Trophoblast cell (in vitro differentiated cells and primary cell): Measurements from ENCODE around the gene COL6A3.
"Not testable (repeated sequence)": the region's sequence is repeated elsewhere in the genome, so short reads cannot be mapped to it uniquely, and the experiment has no call there.

ENCODE experiments used
- DNase-seq, 2 donors: peaks; one replicate each; pipeline ENCODE4 v3.0.0-alpha.2; 2016
- H2AFZ ChIP-seq: 2 replicates; pipeline ENCODE4 v1.6.1; 2013; ENCODE audit warnings: low read length, moderate library complexity, mild to moderate bottlenecking; ENCODE audit not compliant: insufficient read depth, poor library complexity
- H2AK5ac ChIP-seq: 2 replicates; pipeline ENCODE4 v1.6.1; 2013; ENCODE audit warnings: mild to moderate bottlenecking, low read length
- H2BK120ac ChIP-seq: 2 replicates; pipeline ENCODE4 v1.6.1; 2013; ENCODE audit warnings: low read length, mild to moderate bottlenecking, moderate library complexity; ENCODE audit not compliant: insufficient read depth, poor library complexity
- H2BK12ac ChIP-seq: 2 replicates; pipeline ENCODE4 v1.6.1; 2013; ENCODE audit warnings: mild to moderate bottlenecking, low read length, moderate library complexity
- H2BK5ac ChIP-seq: 2 replicates; pipeline ENCODE4 v1.6.1; 2013; ENCODE audit warnings: low read length, low read depth, moderate library complexity, mild to moderate bottlenecking; ENCODE audit not compliant: poor library complexity
- H3K14ac ChIP-seq: 2 replicates; pipeline ENCODE4 v1.6.1; 2013; ENCODE audit warnings: mild to moderate bottlenecking, low read length
- H3K18ac ChIP-seq: 2 replicates; pipeline ENCODE4 v1.6.1; 2013; ENCODE audit warnings: mild to moderate bottlenecking, low read length
- H3K23ac ChIP-seq: 2 replicates; pipeline ENCODE4 v1.6.1; 2013; ENCODE audit warnings: low read length
- H3K27ac ChIP-seq: 2 replicates; pipeline ENCODE4 v1.5.1; 2013; ENCODE audit warnings: low read depth, mild to moderate bottlenecking, inconsistent platforms, low read length, moderate library complexity
- H3K27me3 ChIP-seq: 2 replicates; pipeline ENCODE4 v1.6.1; 2013; ENCODE audit warnings: inconsistent platforms, mild to moderate bottlenecking, low read length, moderate library complexity; ENCODE audit not compliant: insufficient read depth
- H3K36me3 ChIP-seq, 2 experiments: 1 replicate in 1 of 2; 2 replicates in 1 of 2; pipeline ENCODE4 v1.6.1; 2013; ENCODE audit warnings: low read length in 2 of 2, mild to moderate bottlenecking in 2 of 2, moderate library complexity in 1 of 2; ENCODE audit not compliant: insufficient read depth in 2 of 2, control insufficient read depth in 1 of 2
- H3K4ac ChIP-seq: 2 replicates; pipeline ENCODE4 v1.6.1; 2013; ENCODE audit warnings: low read depth, mild to moderate bottlenecking, low read length, moderate library complexity
- H3K4me1 ChIP-seq, 2 experiments: 1 replicate in 1 of 2; 2 replicates in 1 of 2; pipeline ENCODE4 v1.6.1; 2013; ENCODE audit warnings: low read length in 2 of 2, mild to moderate bottlenecking in 2 of 2, moderate library complexity in 1 of 2; ENCODE audit not compliant: insufficient read depth in 2 of 2, control insufficient read depth in 1 of 2
- H3K4me2 ChIP-seq: 2 replicates; pipeline ENCODE4 v1.6.1; 2013; ENCODE audit warnings: inconsistent platforms, mild to moderate bottlenecking, low read length, moderate library complexity
- H3K4me3 ChIP-seq: 2 replicates; pipeline ENCODE4 v1.5.1; 2013; ENCODE audit warnings: mild to moderate bottlenecking, low read depth, low read length, inconsistent platforms
- H3K79me1 ChIP-seq: one replicate; pipeline ENCODE4 v1.6.1; 2013; ENCODE audit warnings: low read length
- H3K79me2 ChIP-seq: 2 replicates; pipeline ENCODE4 v1.6.1; 2013; ENCODE audit warnings: low read length, mild to moderate bottlenecking; ENCODE audit not compliant: control insufficient read depth, insufficient read depth, poor library complexity
- H3K9ac ChIP-seq: 2 replicates; pipeline ENCODE4 v1.6.1; 2013; ENCODE audit warnings: mild to moderate bottlenecking, low read length
- H3K9me3 ChIP-seq: 2 replicates; pipeline ENCODE4 v1.6.1; 2013; ENCODE audit warnings: low read depth, mild to moderate bottlenecking, control low read depth, inconsistent platforms, low read length; ENCODE audit not compliant: insufficient read depth
- H4K12ac ChIP-seq: 2 replicates; pipeline ENCODE4 v1.6.1; 2013; ENCODE audit warnings: low read depth, mild to moderate bottlenecking, low read length, moderate library complexity
- H4K8ac ChIP-seq: 2 replicates; pipeline ENCODE4 v1.6.1; 2013; ENCODE audit warnings: low read depth, mild to moderate bottlenecking, low read length, moderate library complexity
- H4K91ac ChIP-seq: one replicate; pipeline ENCODE4 v1.6.1; 2013; ENCODE audit warnings: low read depth, mild to moderate bottlenecking, low read length, moderate library complexity
- WGBS: extraction: QIAGEN DNeasy Blood & Tissue Kit; methylation state at CpG from one replicate; pipeline ENCODE4 v1.1.7; 2013; ENCODE audit warnings: missing lambda C conversion rate; ENCODE audit not compliant: insufficient read length, insufficient coverage; ENCODE audit errors: extremely low coverage; 5-methylcytosine and 5-hydroxymethylcytosine counted together

Gene COL6A3

GRCh38 chr2:237355701-237356100 is 58.3 kb downstream of the COL6A3 start:
- H3K9ac ChIP-seq, result no peak overlapping the region
- H4K12ac ChIP-seq, result no peak overlapping the region
- H3K23ac ChIP-seq, result no peak overlapping the region
- H3K4me3 ChIP-seq, result no peak overlapping the region
- peak overlapping the region; percentile 78 for H3K14ac ChIP-seq
- peaks cover 3% of the 10 kb centered on the region for H3K79me2 ChIP-seq
- H3K18ac ChIP-seq, result peak overlapping the region; percentile 48
- H3K79me1 ChIP-seq, result peaks cover 30% of the 10 kb centered on the region
- H4K8ac ChIP-seq, result peak overlapping the region; percentile 55
- no peak overlapping the region for H3K27ac ChIP-seq
- no peak for DNase-seq
- H3K4me2 ChIP-seq, result no peak overlapping the region
- no CpG with 5 or more reads among the region's 5 CpGs for WGBS
- peaks cover 35 to 37% of the 10 kb centered on the region in 2 experiments for H3K36me3 ChIP-seq
- no peaks in the 10 kb centered on the region for H3K27me3 ChIP-seq
- H2BK5ac ChIP-seq, result peak overlapping the region; percentile 36
- peak overlapping the region; percentile 83 for H2BK120ac ChIP-seq
- no peak overlapping the region for H3K4ac ChIP-seq
- no peaks in the 10 kb centered on the region for H3K9me3 ChIP-seq
- H2BK12ac ChIP-seq, result peak overlapping the region; percentile 33
- H4K91ac ChIP-seq, result peak overlapping the region; percentile 84
- peak overlapping the region; percentile 84 for H2AK5ac ChIP-seq
- no peak overlapping the region for H2AFZ ChIP-seq
- H3K4me1 ChIP-seq, result peaks cover 25 to 41% of the 10 kb centered on the region in 2 experiments

- Histone ChIP-seq H4K12ac (peak overlapping the region; percentile 8), H2AFZ (no peak overlapping the region), H4K91ac (peak overlapping the region; percentile 84), H3K14ac (peak overlapping the region; percentile 73), H3K23ac (no peak overlapping the region), H3K27ac (peak overlapping the region; percentile 77), H3K9me3 (no peaks in the 10 kb centered on the region), H3K79me1 (peaks cover 32% of the 10 kb centered on the region), H3K4ac (peak overlapping the region; percentile 24), H3K4me1 (peaks cover 27 to 41% of the 10 kb centered on the region in 2 experiments), H4K8ac (peak overlapping the region; percentile 80), H3K36me3 (peaks cover 34 to 36% of the 10 kb centered on the region in 2 experiments), H2BK5ac (peak overlapping the region; percentile 78), H2AK5ac (peak overlapping the region; percentile 92), H3K27me3 (no peaks in the 10 kb centered on the region), H3K79me2 (peaks cover 3% of the 10 kb centered on the region), H3K18ac (peak overlapping the region; percentile 26), H2BK120ac (peak overlapping the region; percentile 88), H3K4me2 (no peak overlapping the region), H3K4me3 (no peak overlapping the region), H2BK12ac (peak overlapping the region; percentile 97), H3K9ac (no peak overlapping the region)
- peak; percentile 18 to 44 for DNase-seq
- WGBS, result no CpG with 5 or more reads among the region's 8 CpGs
These were observed 59.1 kb downstream of the COL6A3 start for GRCh38 chr2:237354892-237355291.

GRCh38 chr2:237354172-237354571 is 59.8 kb downstream of the COL6A3 start:
- not testable (repeated sequence) for H4K8ac ChIP-seq, H2BK5ac ChIP-seq, H3K23ac ChIP-seq, H2AK5ac ChIP-seq, H3K14ac ChIP-seq, H4K12ac ChIP-seq, H3K9me3 ChIP-seq, H3K27me3 ChIP-seq, H2AFZ ChIP-seq, H3K79me2 ChIP-seq, H3K9ac ChIP-seq, H3K4ac ChIP-seq, H3K4me3 ChIP-seq, H3K4me2 ChIP-seq, H3K18ac ChIP-seq, H2BK12ac ChIP-seq
- Histone ChIP-seq H3K27ac (peak overlapping the region; percentile 81), H2BK120ac (peak overlapping the region; percentile 88), H3K79me1 (peaks cover 29% of the 10 kb centered on the region), H3K4me1 (peaks cover 24 to 40% of the 10 kb centered on the region in 2 experiments), H4K91ac (peak overlapping the region; percentile 90), H3K36me3 (peaks cover 28 to 31% of the 10 kb centered on the region in 2 experiments)
- WGBS, result no CpG with 5 or more reads among the region's 6 CpGs
- peak; percentile 52 to 57 for DNase-seq

- Histone ChIP-seq H3K4me2 (no peak overlapping the region), H3K79me2 (peaks cover 3% of the 10 kb centered on the region), H3K79me1 (peaks cover 29% of the 10 kb centered on the region), H3K4me1 (peaks cover 24 to 40% of the 10 kb centered on the region in 2 experiments), H2AK5ac (peak overlapping the region; percentile 88), H2BK12ac (peak overlapping the region; percentile 93), H3K4me3 (no peak overlapping the region), H3K9me3 (no peaks in the 10 kb centered on the region), H2BK5ac (peak overlapping the region; percentile 83), H3K18ac (peak overlapping the region; percentile 51), H3K27ac (peak overlapping the region; percentile 81), H3K9ac (no peak overlapping the region), H3K4ac (peak overlapping the region; percentile 53), H4K91ac (peak overlapping the region; percentile 90), H2AFZ (no peak overlapping the region), H2BK120ac (peak overlapping the region; percentile 98), H3K14ac (peak overlapping the region; percentile 87), H3K27me3 (no peaks in the 10 kb centered on the region), H3K36me3 (peaks cover 30 to 35% of the 10 kb centered on the region in 2 experiments), H4K12ac (no peak overlapping the region), H4K8ac (peak overlapping the region; percentile 76), H3K23ac (no peak overlapping the region)
- DNase-seq, result no peak
- WGBS, result no CpG with 5 or more reads among the region's 5 CpGs
These were observed 60.7 kb downstream of the COL6A3 start for GRCh38 chr2:237353215-237353614.
